CD4-positive, alpha-beta memory T cell (primary cell): ENCODE results near the gene NEGR1. TPM values are rescaled to one million over a fixed set of nuclear protein-coding genes. Genes with fewer than 3 reads are reported as not detected.

Experiments
- CTCF ChIA-PET: fragments of 350-600 bp; sonication (Branson Sonifier 250); formaldehyde crosslinking; loops from one replicate; lab custom pipeline; 2021; ENCODE audit warnings: inconsistent platforms; ENCODE audit not compliant: partially characterized antibody; lab: Charles Lee
- POLR2A ChIA-PET: fragments of 350-600 bp; sonication (Branson Sonifier 250); formaldehyde crosslinking; loops from one replicate; lab custom pipeline; 2021; ENCODE audit not compliant: partially characterized antibody; lab: Charles Lee
- DNase-seq, 5 donors: peaks; one replicate each; pipeline versions ENCODE4 v3.0.0 to v3.0.0-alpha.2; 2020 to 2022; ENCODE audit warnings: mixed read lengths in 1 of 5
- H3K27ac ChIP-seq: one replicate; pipeline ENCODE4 v1.7.0; 2013; ENCODE audit warnings: low read depth, low read length
- H3K27me3 ChIP-seq: 2 replicates; pipeline ENCODE4 v1.7.0; 2013; ENCODE audit warnings: mild to moderate bottlenecking, low read length, moderate library complexity; ENCODE audit not compliant: insufficient read depth
- H3K36me3 ChIP-seq: 2 replicates; pipeline ENCODE4 v1.7.0; 2013; ENCODE audit warnings: mild to moderate bottlenecking, low read length, moderate library complexity; ENCODE audit not compliant: insufficient read depth
- H3K4me1 ChIP-seq: 2 replicates; pipeline ENCODE4 v1.7.0; 2013; ENCODE audit warnings: mild to moderate bottlenecking, low read length, moderate library complexity; ENCODE audit not compliant: insufficient read depth
- H3K4me3 ChIP-seq, 2 donors: one replicate each; pipeline ENCODE4 v1.7.0; 2013; ENCODE audit warnings: low read length in 2 of 2, mild to moderate bottlenecking in 1 of 2
- H3K9me3 ChIP-seq, 2 donors: one replicate each; pipeline ENCODE4 v1.7.0; 2013; ENCODE audit warnings: low read length in 2 of 2, control low read depth in 1 of 2; ENCODE audit not compliant: control insufficient read depth in 1 of 2
- H3K27ac Mint-ChIP-seq, 7 donors: one replicate each; pipeline ENCODE4 v1.8.0; 2020 to 2021; ENCODE audit warnings: mixed read lengths in 7 of 7, mild to moderate bottlenecking in 6 of 7, inconsistent platforms in 3 of 7, moderate library complexity in 3 of 7
- H3K27me3 Mint-ChIP-seq, 2 donors: one replicate each; pipeline ENCODE4 v1.8.0; 2020 to 2021; ENCODE audit warnings: mixed read lengths in 2 of 2
- H3K36me3 Mint-ChIP-seq, 2 donors: one replicate each; pipeline ENCODE4 v1.8.0; 2020 to 2021; ENCODE audit warnings: mixed read lengths in 2 of 2, inconsistent platforms in 1 of 2, mild to moderate bottlenecking in 1 of 2
- H3K4me1 Mint-ChIP-seq, 4 donors: one replicate each; pipeline ENCODE4 v1.8.0; 2020 to 2021; ENCODE audit warnings: mixed read lengths in 4 of 4, mild to moderate bottlenecking in 1 of 4
- H3K4me3 Mint-ChIP-seq, 8 donors: one replicate each; pipeline ENCODE4 v1.8.0; 2020 to 2021; ENCODE audit warnings: mixed read lengths in 8 of 8, mild to moderate bottlenecking in 7 of 8, moderate library complexity in 6 of 8, inconsistent platforms in 3 of 8
- H3K9me3 Mint-ChIP-seq, 8 donors: one replicate each; pipeline ENCODE4 v1.8.0; 2020 to 2021; ENCODE audit warnings: mixed read lengths in 8 of 8, mild to moderate bottlenecking in 5 of 8, inconsistent platforms in 3 of 8, moderate library complexity in 1 of 8
- intact Hi-C: fragments of 100-400 bp; cut with micrococcal nuclease; formaldehyde crosslinking; loops from one replicate; pipeline ENCODE4 v1.15.1; 2023
- polyA plus RNA-seq, 2 donors: library from polyadenylated mRNA; unstranded; fragments of 300-500 nt; fragmentation: Illumina TruSeq; gene quantifications; one replicate each; pipeline ENCODE4 v1.2.3, GENCODE V29; 2021
- total RNA-seq, 2 experiments: library from RNA; stranded (reverse); gene quantifications; one replicate each; pipeline ENCODE4 v1.2.3, GENCODE V29; 2021

Gene NEGR1
- total and polyA plus RNA-seq, 4 experiments from 2014 or later = not detected

DNA sequence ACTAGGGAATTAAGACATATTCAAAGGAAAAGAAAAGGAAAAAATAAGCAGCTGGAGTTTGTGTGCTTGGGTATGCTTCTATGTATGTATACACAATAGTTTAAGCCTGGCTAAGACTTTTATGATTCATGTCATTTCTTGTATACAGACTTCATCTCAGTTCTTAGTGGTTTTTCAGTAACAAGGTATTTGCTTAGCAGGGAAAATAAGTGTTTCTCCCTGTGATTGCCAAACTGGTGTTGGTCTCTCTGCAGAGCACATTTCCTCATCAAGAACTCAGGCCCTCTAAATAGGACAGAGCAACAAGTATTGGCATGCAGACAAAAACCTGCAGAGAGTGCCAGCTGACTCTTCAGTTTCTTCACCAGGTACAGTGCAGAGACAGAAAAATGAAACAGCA is 717.1 kb downstream of the NEGR1 start:
- Histone ChIP-seq H3K9me3 (no peaks in the 10 kb centered on the region), H3K4me1 (no peaks in the 10 kb centered on the region), H3K27me3 (no peaks in the 10 kb centered on the region), H3K27ac (no peak overlapping the region), H3K36me3 (no peaks in the 10 kb centered on the region), H3K4me3 (no peak overlapping the region)
- POLR2A ChIA-PET = no interaction called here
- H3K9me3 Mint-ChIP-seq = peaks cover 0 to 12% (median 2%) of the 10 kb centered on the region in 8 donors
- DNase-seq = no peak
- intact Hi-C loops = no loop called here
- H3K4me3 Mint-ChIP-seq = no peak overlapping the region
- H3K36me3 Mint-ChIP-seq = no peaks in the 10 kb centered on the region
- H3K27me3 Mint-ChIP-seq = no peaks in the 10 kb centered on the region
- CTCF ChIA-PET = no interaction called here
- no peak overlapping the region for H3K27ac Mint-ChIP-seq
- H3K4me1 Mint-ChIP-seq = no peaks in the 10 kb centered on the region

DNA sequence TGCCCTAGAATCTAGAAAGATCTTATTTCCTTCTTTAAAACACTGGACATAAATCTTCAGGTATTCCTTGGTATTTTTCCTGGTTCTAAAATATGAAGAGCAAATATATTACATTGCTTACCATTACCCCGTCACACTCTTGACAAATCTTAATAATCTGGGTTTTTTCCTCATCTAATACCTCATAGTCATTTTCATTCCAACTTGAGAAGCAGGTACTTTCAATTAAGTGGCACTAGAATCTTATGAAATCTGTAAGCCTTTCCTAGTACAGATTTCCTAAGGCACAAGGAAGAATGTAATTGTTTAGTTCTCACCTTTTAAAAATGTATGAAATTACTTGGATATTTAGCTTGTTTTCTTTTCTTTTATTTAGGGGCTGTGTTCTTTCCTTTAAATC is 720.0 kb downstream of the NEGR1 start:
- Histone ChIP-seq H3K4me1 (no peaks in the 10 kb centered on the region), H3K36me3 (no peaks in the 10 kb centered on the region), H3K9me3 (no peaks in the 10 kb centered on the region), H3K27ac (no peak overlapping the region), H3K4me3 (no peak overlapping the region), H3K27me3 (no peaks in the 10 kb centered on the region)
- H3K4me3 Mint-ChIP-seq = no peak overlapping the region
- ChIA-PET POLR2A (no interaction called here), CTCF (no interaction called here)
- intact Hi-C loops = no loop called here
- DNase-seq = no peak
- peaks cover 0 to 9% (median 2%) of the 10 kb centered on the region in 8 donors for H3K9me3 Mint-ChIP-seq
- no peaks in the 10 kb centered on the region for H3K4me1 Mint-ChIP-seq
- no peak overlapping the region for H3K27ac Mint-ChIP-seq
- no peaks in the 10 kb centered on the region for H3K36me3 Mint-ChIP-seq
- H3K27me3 Mint-ChIP-seq = no peaks in the 10 kb centered on the region

- Mint-ChIP-seq H3K4me3 (no peak overlapping the region), H3K4me1 (no peaks in the 10 kb centered on the region), H3K36me3 (no peaks in the 10 kb centered on the region), H3K27me3 (no peaks in the 10 kb centered on the region), H3K27ac (no peak overlapping the region), H3K9me3 (peaks cover 0 to 9% (median 2%) of the 10 kb centered on the region in 8 donors)
- H3K27me3 ChIP-seq = no peaks in the 10 kb centered on the region
- ChIA-PET POLR2A (no interaction called here), CTCF (no interaction called here)
- intact Hi-C loops = no loop called here
- DNase-seq = no peak
- H3K4me1 ChIP-seq = no peaks in the 10 kb centered on the region
- no peaks in the 10 kb centered on the region for H3K36me3 ChIP-seq
- no peak overlapping the region for H3K27ac ChIP-seq
- no peaks in the 10 kb centered on the region for H3K9me3 ChIP-seq
- H3K4me3 ChIP-seq = no peak overlapping the region
Observed at GRCh38 chr1:71561729-71562128, 720.6 kb downstream of the NEGR1 start.

DNA sequence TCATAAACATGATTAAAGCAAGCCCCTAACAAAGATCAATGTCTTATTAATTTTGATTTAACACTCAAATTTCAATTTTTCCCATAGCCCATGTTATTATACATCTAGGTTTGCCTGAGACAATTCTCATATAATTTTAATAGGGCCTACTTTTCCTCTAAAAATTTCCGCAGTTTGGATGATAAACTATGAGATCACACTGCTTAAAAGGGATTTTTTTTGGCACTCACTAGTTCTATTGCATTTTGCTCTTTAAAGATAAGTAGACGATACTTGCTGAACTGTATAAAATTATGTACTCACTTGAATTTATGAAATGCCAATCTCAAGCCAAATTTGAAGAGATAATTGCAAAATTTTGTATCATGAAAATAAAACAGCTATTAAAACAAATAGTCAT is 721.1 kb downstream of the NEGR1 start:
- ChIA-PET POLR2A (no interaction called here), CTCF (no interaction called here)
- no peaks in the 10 kb centered on the region for H3K36me3 ChIP-seq
- no peaks in the 10 kb centered on the region for H3K4me1 Mint-ChIP-seq
- no peak overlapping the region for H3K4me3 Mint-ChIP-seq
- H3K9me3 Mint-ChIP-seq = peaks cover 0 to 7% (median 2%) of the 10 kb centered on the region in 8 donors
- no peak overlapping the region for H3K4me3 ChIP-seq
- H3K27me3 ChIP-seq = no peaks in the 10 kb centered on the region
- H3K27ac ChIP-seq = no peak overlapping the region
- no peaks in the 10 kb centered on the region for H3K36me3 Mint-ChIP-seq
- no peaks in the 10 kb centered on the region for H3K27me3 Mint-ChIP-seq
- no peaks in the 10 kb centered on the region for H3K4me1 ChIP-seq
- H3K9me3 ChIP-seq = no peaks in the 10 kb centered on the region
- H3K27ac Mint-ChIP-seq = no peak overlapping the region
- DNase-seq = no peak
- intact Hi-C loops = no loop called here

- CTCF ChIA-PET = interaction anchor here (0.6 kb wide), 1 partner anchor 886 kb away, joined by 3 read pairs; no protein-coding TSS in a partner anchor
Observed at GRCh38 chr1:71559880-71560279, 722.5 kb downstream of the NEGR1 start.

GRCh38 chr1:71557138-71557537 is 725.2 kb downstream of the NEGR1 start:
- H3K4me3 ChIP-seq = no peak overlapping the region
- no peaks in the 10 kb centered on the region for H3K4me1 ChIP-seq
- no peaks in the 10 kb centered on the region for H3K27me3 ChIP-seq
- intact Hi-C loops = no loop called here
- no peaks in the 10 kb centered on the region for H3K9me3 ChIP-seq
- H3K4me3 Mint-ChIP-seq = no peak overlapping the region
- H3K36me3 ChIP-seq = no peaks in the 10 kb centered on the region
- H3K27ac Mint-ChIP-seq = no peak overlapping the region
- H3K27me3 Mint-ChIP-seq = no peaks in the 10 kb centered on the region
- DNase-seq = no peak
- H3K9me3 Mint-ChIP-seq = peaks cover 0 to 4% (median under 1%) of the 10 kb centered on the region in 8 donors
- H3K36me3 Mint-ChIP-seq = no peaks in the 10 kb centered on the region
- H3K4me1 Mint-ChIP-seq = no peaks in the 10 kb centered on the region
- CTCF ChIA-PET = no interaction called here
- POLR2A ChIA-PET = no interaction called here
- no peak overlapping the region for H3K27ac ChIP-seq

More at GRCh38 chr1:71559880-71560279, 722.5 kb downstream of the NEGR1 start:
- Mint-ChIP-seq H3K36me3 (no peaks in the 10 kb centered on the region), H3K4me3 (no peak overlapping the region), H3K4me1 (no peaks in the 10 kb centered on the region), H3K27me3 (no peaks in the 10 kb centered on the region), H3K9me3 (peaks cover 0 to 7% (median 2%) of the 10 kb centered on the region in 8 donors), H3K27ac (no peak overlapping the region)
- H3K4me1 ChIP-seq = no peaks in the 10 kb centered on the region
- intact Hi-C loops = no loop called here
- no peaks in the 10 kb centered on the region for H3K9me3 ChIP-seq
- no peak for DNase-seq
- no peaks in the 10 kb centered on the region for H3K27me3 ChIP-seq
- H3K36me3 ChIP-seq = no peaks in the 10 kb centered on the region
- H3K4me3 ChIP-seq = no peak overlapping the region
- no peak overlapping the region for H3K27ac ChIP-seq
- POLR2A ChIA-PET = no interaction called here

GRCh38 chr1:71548398-71548890 is 733.9 kb downstream of the NEGR1 start:
- no peaks in the 10 kb centered on the region for H3K36me3 Mint-ChIP-seq
- H3K9me3 Mint-ChIP-seq = peaks cover 0 to 3% (median 2%) of the 10 kb centered on the region in 8 donors
- peaks cover 0 to 2% (median 0%) of the 10 kb centered on the region in 4 donors for H3K4me1 Mint-ChIP-seq
- no peaks in the 10 kb centered on the region for H3K27me3 ChIP-seq
- no peak for DNase-seq
- H3K4me3 ChIP-seq = no peak overlapping the region
- H3K27ac Mint-ChIP-seq = no peak overlapping the region
- H3K27ac ChIP-seq = no peak overlapping the region
- H3K4me3 Mint-ChIP-seq = no peak overlapping the region
- no peaks in the 10 kb centered on the region for H3K4me1 ChIP-seq
- H3K36me3 ChIP-seq = no peaks in the 10 kb centered on the region
- intact Hi-C loops = no loop called here
- H3K27me3 Mint-ChIP-seq = no peaks in the 10 kb centered on the region
- no peaks in the 10 kb centered on the region for H3K9me3 ChIP-seq
- CTCF ChIA-PET = no interaction called here
- POLR2A ChIA-PET = no interaction called here

GRCh38 chr1:71542155-71542554 is 740.2 kb downstream of the NEGR1 start:
- no peaks in the 10 kb centered on the region for H3K4me1 Mint-ChIP-seq
- H3K9me3 ChIP-seq = no peaks in the 10 kb centered on the region
- peaks cover 0 to 4% (median under 1%) of the 10 kb centered on the region in 8 donors for H3K9me3 Mint-ChIP-seq
- H3K27me3 ChIP-seq = no peaks in the 10 kb centered on the region
- no peak overlapping the region for H3K27ac ChIP-seq
- no peak overlapping the region for H3K4me3 Mint-ChIP-seq
- ChIA-PET CTCF (no interaction called here), POLR2A (no interaction called here)
- no peaks in the 10 kb centered on the region for H3K36me3 Mint-ChIP-seq
- no peak overlapping the region for H3K4me3 ChIP-seq
- intact Hi-C loops = no loop called here
- no peaks in the 10 kb centered on the region for H3K36me3 ChIP-seq
- no peaks in the 10 kb centered on the region for H3K4me1 ChIP-seq
- H3K27ac Mint-ChIP-seq = no peak overlapping the region
- no peaks in the 10 kb centered on the region for H3K27me3 Mint-ChIP-seq
- DNase-seq = no peak
